ENCODE results near the gene MYH10. TPM values are rescaled to one million over a fixed set of nuclear protein-coding genes. Genes with fewer than 3 reads are reported as not detected.

The MYH10 gene
- total RNA-seq, 1 experiment from 2014 or later: 251 TPM

DNA sequence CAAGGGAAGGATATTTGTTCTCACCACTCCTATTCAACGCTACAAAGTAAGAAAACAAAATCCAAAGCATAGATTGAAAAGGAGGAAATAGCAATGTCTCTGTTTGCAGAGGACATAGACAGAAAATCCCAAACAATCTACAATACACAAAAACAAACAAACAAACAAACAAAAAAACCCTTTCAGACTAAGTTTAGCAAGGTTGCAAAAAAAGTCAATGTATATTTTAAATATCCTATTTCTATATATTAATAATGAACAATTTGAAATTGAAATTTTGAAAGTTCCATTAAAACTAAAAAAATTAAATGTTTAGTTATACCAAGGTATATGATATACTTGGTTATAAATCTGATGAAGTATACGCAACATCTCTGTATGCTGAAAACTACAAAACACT, 37.2 kb downstream of the MYH10 start:
- H3K27me3 Mint-ChIP-seq (ENCODE audit: low read depth): no peaks in the 10 kb centered on the region
- H2BK5ac ChIP-seq (ENCODE audit: insufficient read length, low read length): no peak overlapping the region
- H3K18ac ChIP-seq (ENCODE audit: insufficient read length, low read depth, low read length): no peak overlapping the region
- no peak overlapping the region for H3K23ac ChIP-seq (ENCODE audit: insufficient read length, low read depth, low read length)
- peaks cover 20 to 25% (median 22%) of the 10 kb centered on the region in 3 experiments; a peak in 6 of 7 replicates for H3K36me3 Mint-ChIP-seq (ENCODE audit: insufficient read depth in 1 of 3, low read depth in 3 of 3)
- no peak overlapping the region for H3T11ph ChIP-seq (ENCODE audit: low read length)
- no peak overlapping the region for H4K5ac ChIP-seq (ENCODE audit: insufficient read length, low read depth, low read length)
- H3K27me3 ChIP-seq (ENCODE audit: insufficient read depth, low read length): no peaks in the 10 kb centered on the region
- H4K8ac ChIP-seq (replicated peaks; ENCODE audit: insufficient read length, low read depth, low read length): no peak overlapping the region
- H3K4me1 Mint-ChIP-seq: 0 out of 4 replicates have a peak, but pooled peaks cover 0 to 2% of the 10 kb centered on the region in 2 experiments
- no peak overlapping the region for H3K9ac ChIP-seq (ENCODE audit: extremely low read depth, insufficient read length, low read length)
- H3K79me2 ChIP-seq (ENCODE audit: insufficient read depth, low read length): peaks cover 7% of the 10 kb centered on the region; the same call in 1 of the 2 replicates
- no peak overlapping the region for H2AK5ac ChIP-seq (ENCODE audit: insufficient read length, low read length)
- no peaks in the 10 kb centered on the region for H3K9me3 ChIP-seq (ENCODE audit: control insufficient read depth, low read depth, low read length)
- no CpG with 5 or more reads among the region's 2 CpGs for WGBS (ENCODE audit: extremely low coverage, insufficient read length, low lambda C conversion rate)
- no peak overlapping the region for H3K27ac Mint-ChIP-seq
- no peaks in the 10 kb centered on the region for H4K20me1 ChIP-seq (ENCODE audit: control insufficient read depth, insufficient read depth, insufficient read length)
- H3K9me3 Mint-ChIP-seq: no peaks in the 10 kb centered on the region
- no peak overlapping the region for H3K4me3 Mint-ChIP-seq
- H2BK20ac ChIP-seq (ENCODE audit: low read depth, low read length, poor library complexity, severe bottlenecking): no peak overlapping the region
- no peak overlapping the region for H2BK120ac ChIP-seq (ENCODE audit: low read depth, low read length, poor library complexity, severe bottlenecking)
- no peak overlapping the region for H2BK12ac ChIP-seq (ENCODE audit: insufficient read length, low read depth, low read length)
- no peak overlapping the region for H3K27ac ChIP-seq (ENCODE audit: insufficient read length, low read depth, low read length)
- H2BK15ac ChIP-seq (ENCODE audit: low read depth, low read length): no peak overlapping the region
- peaks cover 3% of the 10 kb centered on the region for H3K79me1 ChIP-seq (ENCODE audit: insufficient read depth, low read depth, low read length, poor library complexity, severe bottlenecking)
- DNase-seq: no peak
- H3K4me2 ChIP-seq (ENCODE audit: insufficient read depth, insufficient read length, low read length): no peak overlapping the region
- no peaks in the 10 kb centered on the region for H3K23me2 ChIP-seq (ENCODE audit: insufficient read length, low read depth, low read length, poor library complexity, severe bottlenecking)
- H3K4ac ChIP-seq (ENCODE audit: low read depth, low read length): no peak overlapping the region
- TF ChIP-seq, protein P1, sequence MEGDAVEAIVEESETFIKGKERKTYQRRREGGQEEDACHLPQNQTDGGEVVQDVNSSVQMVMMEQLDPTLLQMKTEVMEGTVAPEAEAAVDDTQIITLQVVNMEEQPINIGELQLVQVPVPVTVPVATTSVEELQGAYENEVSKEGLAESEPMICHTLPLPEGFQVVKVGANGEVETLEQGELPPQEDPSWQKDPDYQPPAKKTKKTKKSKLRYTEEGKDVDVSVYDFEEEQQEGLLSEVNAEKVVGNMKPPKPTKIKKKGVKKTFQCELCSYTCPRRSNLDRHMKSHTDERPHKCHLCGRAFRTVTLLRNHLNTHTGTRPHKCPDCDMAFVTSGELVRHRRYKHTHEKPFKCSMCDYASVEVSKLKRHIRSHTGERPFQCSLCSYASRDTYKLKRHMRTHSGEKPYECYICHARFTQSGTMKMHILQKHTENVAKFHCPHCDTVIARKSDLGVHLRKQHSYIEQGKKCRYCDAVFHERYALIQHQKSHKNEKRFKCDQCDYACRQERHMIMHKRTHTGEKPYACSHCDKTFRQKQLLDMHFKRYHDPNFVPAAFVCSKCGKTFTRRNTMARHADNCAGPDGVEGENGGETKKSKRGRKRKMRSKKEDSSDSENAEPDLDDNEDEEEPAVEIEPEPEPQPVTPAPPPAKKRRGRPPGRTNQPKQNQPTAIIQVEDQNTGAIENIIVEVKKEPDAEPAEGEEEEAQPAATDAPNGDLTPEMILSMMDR (conservative IDR thresholded peaks at IDR 0.05): no peak
- H2AFZ ChIP-seq (ENCODE audit: low read length): no peak overlapping the region
- H3K14ac ChIP-seq (ENCODE audit: insufficient read depth, low read length): no peak overlapping the region
- no peaks in the 10 kb centered on the region for H3K4me1 ChIP-seq (ENCODE audit: insufficient read depth, low read length)
- H3K56ac ChIP-seq (ENCODE audit: insufficient read length, low read depth, low read length): no peak overlapping the region
- no peak overlapping the region for H4K91ac ChIP-seq (ENCODE audit: insufficient read length, low read depth, low read length)
